Fibroblast of lung (primary cell): ENCODE results near the gene EFHC1.

Experiments
- EZH2 ChIP-seq: IDR thresholded peaks from 2 replicates; pipeline ENCODE4 v1.5.1; 2012; ENCODE audit warnings: low read length, control low read depth, mild to moderate bottlenecking; ENCODE audit errors: missing control alignments
- TF ChIP-seq, protein P1 (sequence below), 2 donors: IDR thresholded peaks in 1 of 2; conservative IDR thresholded peaks in 1 of 2; 1 replicate in 1 of 2; 2 replicates in 1 of 2; pipeline ENCODE4 v1.5.1; 2011 to 2012; ENCODE audit warnings: low read length in 2 of 2, control low read depth in 1 of 2, inconsistent platforms in 1 of 2, low read depth in 1 of 2, mild to moderate bottlenecking in 1 of 2

DNA sequence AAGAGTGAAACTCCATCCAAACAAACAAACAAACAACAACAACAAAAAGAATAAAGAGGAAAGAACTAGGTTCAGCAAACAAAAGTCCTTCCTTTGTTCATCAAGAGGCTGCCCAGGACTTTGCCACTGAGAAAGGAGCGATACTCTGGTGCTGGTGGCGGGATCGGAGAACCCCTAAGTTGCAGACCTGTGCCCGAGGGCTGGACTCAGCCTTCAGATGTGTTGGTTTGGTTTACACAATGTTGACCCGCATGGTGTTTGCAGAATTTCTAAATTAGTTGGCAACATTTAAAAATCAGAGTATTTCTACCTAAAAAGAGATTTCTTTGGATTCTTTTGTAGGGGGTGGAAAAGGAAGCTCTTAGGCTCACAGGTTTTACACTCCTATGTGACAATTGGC lies 114.2 kb downstream of the EFHC1 start:
- no peak for TF ChIP-seq EZH2
- TF ChIP-seq, protein P1, sequence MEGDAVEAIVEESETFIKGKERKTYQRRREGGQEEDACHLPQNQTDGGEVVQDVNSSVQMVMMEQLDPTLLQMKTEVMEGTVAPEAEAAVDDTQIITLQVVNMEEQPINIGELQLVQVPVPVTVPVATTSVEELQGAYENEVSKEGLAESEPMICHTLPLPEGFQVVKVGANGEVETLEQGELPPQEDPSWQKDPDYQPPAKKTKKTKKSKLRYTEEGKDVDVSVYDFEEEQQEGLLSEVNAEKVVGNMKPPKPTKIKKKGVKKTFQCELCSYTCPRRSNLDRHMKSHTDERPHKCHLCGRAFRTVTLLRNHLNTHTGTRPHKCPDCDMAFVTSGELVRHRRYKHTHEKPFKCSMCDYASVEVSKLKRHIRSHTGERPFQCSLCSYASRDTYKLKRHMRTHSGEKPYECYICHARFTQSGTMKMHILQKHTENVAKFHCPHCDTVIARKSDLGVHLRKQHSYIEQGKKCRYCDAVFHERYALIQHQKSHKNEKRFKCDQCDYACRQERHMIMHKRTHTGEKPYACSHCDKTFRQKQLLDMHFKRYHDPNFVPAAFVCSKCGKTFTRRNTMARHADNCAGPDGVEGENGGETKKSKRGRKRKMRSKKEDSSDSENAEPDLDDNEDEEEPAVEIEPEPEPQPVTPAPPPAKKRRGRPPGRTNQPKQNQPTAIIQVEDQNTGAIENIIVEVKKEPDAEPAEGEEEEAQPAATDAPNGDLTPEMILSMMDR (conservative IDR thresholded peaks at IDR 0.05 in 1 of 2, IDR thresholded peaks at IDR 0.05 in 1 of 2; ENCODE audit: low read depth in 1 of 2, low read length in 2 of 2) = no peak
